IPS DF 19.7 (cell line): ENCODE data around the gene MPHOSPH10.
"Not testable (repeated sequence)": the region's sequence is repeated elsewhere in the genome, so short reads cannot be mapped to it uniquely, and the experiment has no call there.

ENCODE experiments used
- DNase-seq: peaks from one replicate; pipeline ENCODE4 v3.0.0-alpha.2; 2013; ENCODE audit warnings: low read depth, low spot score

MPHOSPH10 gene

DNA sequence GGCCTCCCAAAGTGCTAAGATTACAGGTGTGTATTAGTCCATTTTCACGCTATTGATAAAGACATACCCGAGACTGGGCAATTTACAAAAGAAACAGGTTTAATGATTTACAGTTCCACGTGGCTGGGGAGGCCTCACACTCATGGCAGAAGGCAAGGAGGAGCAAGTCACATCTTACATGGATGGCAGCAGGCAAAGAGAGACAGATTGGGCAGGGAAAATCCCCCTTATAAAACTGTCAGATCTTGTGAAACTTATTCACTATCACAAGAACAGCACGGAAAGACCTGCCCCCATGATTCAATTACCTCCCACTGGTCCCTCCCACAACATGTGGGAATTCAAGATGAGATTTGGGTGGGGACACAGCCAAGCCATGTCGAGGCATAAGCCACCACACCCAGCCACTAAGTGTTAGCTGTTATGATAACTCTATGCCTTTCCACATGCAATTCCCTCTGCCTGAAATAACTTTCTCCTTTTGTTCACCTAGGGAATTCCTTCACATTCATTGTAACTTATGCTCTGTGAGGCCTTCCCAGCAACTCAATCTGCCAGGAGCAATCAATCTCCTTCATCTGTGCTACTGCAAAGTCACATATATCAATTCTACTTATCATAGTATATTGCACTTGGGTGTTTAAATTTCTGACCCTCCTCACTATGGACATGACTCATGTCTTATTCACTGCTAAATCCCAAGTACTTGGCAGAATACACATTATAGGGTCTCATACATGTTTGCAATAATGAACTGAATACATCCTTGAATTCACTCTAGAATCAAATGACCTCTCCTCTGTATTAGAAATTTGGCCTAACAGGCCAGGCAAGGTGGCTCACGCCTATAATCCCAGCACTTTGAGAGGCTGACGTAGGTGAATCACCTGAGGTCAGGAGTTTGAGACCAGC is 7.8 kb upstream of the MPHOSPH10 start:
- no peak for DNase-seq

GRCh38 chr2:71125506-71126294 is 4.7 kb upstream of the MPHOSPH10 start:
- DNase-seq, result no peak

GRCh38 chr2:71126957-71127356 is 3.5 kb upstream of the MPHOSPH10 start:
- DNase-seq, result no peak

DNA sequence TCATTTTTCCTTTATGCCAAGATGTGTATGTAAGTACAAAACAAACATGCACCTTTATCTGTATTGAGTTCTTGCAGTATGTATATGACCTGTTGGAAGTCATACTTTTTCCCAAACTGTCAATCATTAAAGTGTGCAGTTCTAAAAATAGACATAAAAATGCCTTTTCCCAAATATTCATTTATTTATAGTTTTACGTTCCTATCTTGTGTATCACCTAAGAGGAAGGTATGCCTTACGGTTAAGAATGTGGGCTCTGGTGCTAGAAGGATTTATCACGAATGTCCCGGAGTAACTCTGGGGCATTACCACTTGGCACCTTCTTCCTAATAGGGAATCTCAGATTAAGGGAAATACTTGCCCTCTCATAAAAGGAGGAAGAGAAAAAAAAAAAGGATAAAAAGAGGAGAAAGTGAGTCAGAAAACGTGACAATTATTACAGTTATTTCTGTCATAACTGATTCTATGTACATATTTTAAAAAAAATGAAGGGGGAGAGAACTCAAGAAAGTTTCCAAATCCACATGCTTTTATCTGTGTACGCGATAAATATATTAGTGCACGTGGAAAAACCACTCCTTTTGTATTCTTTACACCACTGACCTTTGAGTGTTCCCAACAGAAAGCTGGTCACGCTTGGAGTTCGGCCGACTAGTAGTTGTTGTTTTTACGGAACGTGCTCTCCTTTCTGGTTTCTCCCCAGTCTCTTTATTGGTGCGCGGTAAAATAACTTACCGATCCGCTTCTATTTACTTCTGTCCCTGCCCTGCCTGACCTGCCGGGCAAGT is 1.1 kb upstream of the MPHOSPH10 start:
- no peak for DNase-seq

DNA sequence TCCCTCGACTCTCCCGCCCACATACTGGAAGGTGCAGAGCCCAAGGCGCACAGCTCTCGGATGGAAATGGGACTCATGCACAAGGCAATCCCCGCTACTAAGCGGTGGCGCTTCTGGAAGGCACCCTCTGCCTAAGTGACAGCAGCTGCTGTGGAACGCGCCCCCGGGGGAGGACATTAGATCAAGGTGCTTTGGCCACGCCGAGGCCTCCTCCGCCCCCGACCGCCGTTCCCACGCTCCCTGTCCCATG is 607 bp upstream of the MPHOSPH10 start:
- DNase-seq, result no peak

DNA sequence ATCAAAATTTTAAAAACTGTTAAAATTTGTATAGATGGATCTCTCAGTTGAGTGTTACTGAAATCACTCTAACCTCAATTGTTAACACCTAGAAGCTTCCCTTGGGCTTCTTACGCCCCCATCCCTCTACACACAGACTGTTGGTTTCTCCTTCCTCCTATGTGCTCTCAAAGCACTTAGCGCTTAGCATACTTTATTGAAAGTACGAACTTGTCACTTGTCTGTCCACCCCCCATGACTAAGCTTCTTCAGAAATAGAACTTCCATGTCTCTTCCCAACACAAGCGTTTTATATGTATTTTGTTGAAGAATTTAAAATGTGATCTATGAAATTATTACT is 441 bp downstream of the MPHOSPH10 start:
- no peak for DNase-seq

GRCh38 chr2:71131387-71132166 is 1.1 kb downstream of the MPHOSPH10 start:
- not testable (repeated sequence) for DNase-seq

DNA sequence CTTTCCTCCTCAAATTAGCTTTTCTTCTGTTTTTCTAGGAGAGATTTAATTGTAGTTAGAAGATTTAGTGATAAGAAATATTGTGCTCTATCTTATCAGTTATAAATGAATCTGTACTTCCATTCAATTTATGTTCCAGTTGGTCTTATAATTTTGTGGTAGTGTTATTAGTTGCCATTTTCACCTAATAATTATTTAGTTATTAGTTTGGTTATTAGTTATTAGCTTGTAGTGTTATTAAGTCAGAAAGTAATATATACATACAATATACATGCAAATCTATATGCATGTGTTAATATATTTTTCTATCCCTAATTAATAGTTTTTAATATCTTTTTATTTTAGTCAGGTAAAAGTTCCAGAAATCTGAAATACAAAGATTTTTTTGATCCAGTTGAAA is 3.2 kb downstream of the MPHOSPH10 start:
- DNase-seq, result no peak

GRCh38 chr2:71136174-71136573 is 5.7 kb downstream of the MPHOSPH10 start:
- DNase-seq, result no peak

- no peak for DNase-seq
These were observed 13.3 kb downstream of the MPHOSPH10 start for GRCh38 chr2:71143782-71144181.

DNA sequence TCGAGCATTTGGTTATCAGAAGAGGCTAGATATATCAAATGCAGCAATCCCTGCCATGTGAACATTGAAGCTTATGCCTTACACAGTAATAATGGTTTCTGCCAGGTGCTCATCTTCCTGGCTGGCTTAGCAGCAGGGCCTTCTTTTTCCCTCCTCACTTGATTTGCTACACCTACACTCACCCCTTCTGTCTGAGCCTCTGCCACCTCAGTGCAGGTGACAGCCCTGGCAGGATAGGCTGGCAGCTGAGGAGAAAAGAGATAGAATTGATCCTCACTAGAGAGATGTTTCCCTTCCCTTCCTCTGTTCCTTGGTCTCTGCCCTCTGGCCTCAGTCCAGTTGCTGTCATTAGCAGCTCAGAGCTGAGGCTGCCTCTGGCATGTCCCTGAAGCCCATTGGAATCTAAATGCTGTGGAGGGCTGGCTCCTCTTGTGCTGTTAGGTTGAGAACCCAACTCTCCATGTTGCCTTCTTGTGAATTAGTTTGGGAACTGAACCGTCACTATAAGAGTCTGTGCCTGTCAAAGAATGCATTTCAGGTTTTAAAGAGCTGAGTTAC is 18.2 kb downstream of the MPHOSPH10 start:
- DNase-seq, result no peak

GRCh38 chr2:71150082-71150816 is 19.8 kb downstream of the MPHOSPH10 start:
- no peak for DNase-seq

DNA sequence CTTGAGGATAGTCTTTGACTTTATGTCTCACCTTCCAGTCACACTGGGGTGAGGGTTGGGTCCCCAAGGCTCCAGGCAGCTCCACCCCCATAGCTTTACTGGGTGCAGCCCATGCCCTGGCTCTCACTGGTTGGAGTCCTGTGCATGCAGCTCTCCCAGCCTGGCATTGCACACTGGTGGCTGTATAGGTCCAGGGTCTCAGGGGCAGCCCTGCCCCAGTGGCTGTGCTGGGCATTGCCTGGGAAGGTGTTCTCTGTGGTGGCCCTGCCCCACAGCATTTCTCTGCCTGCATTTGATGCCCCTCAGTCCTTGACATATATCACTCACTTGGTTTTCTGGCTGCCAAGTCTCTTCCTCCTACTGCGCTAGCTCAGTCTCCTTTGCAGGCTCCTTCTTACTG is 21.2 kb downstream of the MPHOSPH10 start:
- DNase-seq, result no peak

GRCh38 chr2:71153585-71154224 is 23.3 kb downstream of the MPHOSPH10 start:
- DNase-seq, result no peak

DNA sequence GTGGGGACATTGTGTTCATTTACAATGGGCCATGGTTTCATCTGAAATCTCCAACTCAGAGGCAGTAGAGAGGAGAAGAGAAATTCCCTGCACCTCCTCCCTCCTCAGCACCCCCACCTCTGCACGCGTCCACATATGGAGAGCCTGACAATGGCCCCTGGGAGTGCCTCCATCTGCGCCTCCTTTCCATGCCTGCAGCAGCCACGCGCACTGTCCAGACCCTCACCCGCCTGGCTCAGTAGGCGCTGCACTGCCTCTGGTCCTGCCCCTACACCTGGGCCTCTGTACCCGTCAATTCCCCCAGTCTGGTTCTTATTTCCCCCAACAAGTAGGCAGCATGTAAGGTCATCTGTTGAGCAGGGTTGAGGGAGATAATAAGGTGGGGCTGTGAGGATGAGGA is 23.8 kb downstream of the MPHOSPH10 start:
- DNase-seq, result no peak

DNA sequence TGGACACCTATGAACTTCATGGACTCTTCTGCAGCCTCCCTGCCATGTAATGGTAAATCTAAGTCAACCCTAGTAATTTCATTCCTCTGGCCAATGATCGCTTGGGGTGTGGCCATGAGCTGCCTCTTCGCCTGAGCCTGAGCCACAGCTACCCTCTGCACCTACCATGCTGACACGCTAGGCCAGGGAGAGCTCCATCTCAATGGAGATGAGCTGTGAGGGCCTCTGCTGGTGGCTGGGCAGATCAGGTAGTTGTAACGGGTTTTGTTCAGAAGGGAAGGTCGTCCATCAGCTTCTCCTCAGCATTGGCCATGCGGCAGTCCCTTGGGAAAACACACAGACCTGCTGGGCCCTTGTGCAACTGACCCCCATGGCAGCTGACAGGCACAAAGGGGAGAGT is 24.4 kb downstream of the MPHOSPH10 start:
- DNase-seq, result no peak

DNA sequence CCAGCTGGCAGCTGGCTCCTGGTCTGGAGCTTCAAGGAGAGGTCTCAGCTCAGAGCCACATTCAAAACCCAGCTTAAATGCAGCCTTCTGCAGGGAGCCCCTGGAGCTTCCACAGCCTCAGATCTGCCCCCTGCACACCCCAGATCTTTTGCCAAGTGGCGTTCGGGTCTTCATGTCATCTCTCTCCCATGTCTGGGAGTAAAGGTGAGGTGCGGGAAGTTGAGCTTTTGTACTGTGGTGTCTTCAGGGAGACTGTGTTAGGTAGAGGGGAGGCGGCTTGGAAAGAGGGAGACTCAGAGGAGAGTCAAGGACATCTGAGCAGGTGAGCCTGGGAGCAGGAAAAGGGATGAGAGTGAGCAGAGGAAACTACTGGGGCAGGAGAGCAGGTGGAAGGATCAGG is 25.4 kb downstream of the MPHOSPH10 start:
- no peak for DNase-seq

- peak; percentile 33 for DNase-seq
These were observed 26.1 kb downstream of the MPHOSPH10 start for GRCh38 chr2:71156573-71156972.

- peak; percentile 52 for DNase-seq
These were observed 26.8 kb downstream of the MPHOSPH10 start for GRCh38 chr2:71157124-71157793.

DNA sequence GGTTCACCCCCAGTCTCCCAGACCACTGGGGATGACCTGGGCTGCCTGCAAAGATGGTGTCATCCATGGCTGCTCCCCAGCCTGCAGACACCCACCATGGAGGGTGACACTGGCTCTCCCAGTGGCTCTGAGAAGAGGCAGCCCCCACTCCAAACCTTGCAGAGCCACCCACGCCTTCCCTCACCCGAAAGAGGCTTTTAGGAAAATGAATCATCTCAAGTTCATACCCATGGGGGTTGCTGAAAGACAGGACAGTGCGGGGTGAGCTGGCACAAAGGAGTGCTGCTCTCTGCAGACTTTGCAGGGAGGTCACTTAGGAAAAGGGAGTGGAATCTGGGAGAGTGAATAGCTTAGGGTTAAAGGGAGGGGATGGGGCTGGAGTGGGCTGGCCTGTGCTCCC is 36.4 kb downstream of the MPHOSPH10 start:
- DNase-seq, result no peak
